Measurements from ENCODE around the gene SWSAP1. TPM values are rescaled to one million over a fixed set of nuclear protein-coding genes. Genes with fewer than 3 reads are reported as not detected.

Gene SWSAP1
- total RNA-seq, 1 donor from 2014 or later = 1.0 TPM

- Mint-ChIP-seq H3K36me3 (no peaks in the 10 kb centered on the region), H3K27me3 (ENCODE audit: insufficient read depth, low read depth) (peaks cover 44% of the 10 kb centered on the region), H3K27ac (no peak overlapping the region), H3K4me1 (peaks cover 12% of the 10 kb centered on the region), H3K9me3 (peaks cover 6% of the 10 kb centered on the region), H3K4me3 (no peak overlapping the region)
- no peak overlapping the region for H3K9ac ChIP-seq
- no peaks in the 10 kb centered on the region for H3K79me2 ChIP-seq (ENCODE audit: low read depth)
- H3K36me3 ChIP-seq = no peaks in the 10 kb centered on the region
- DNase-seq (ENCODE audit: low spot score) = no peak
- no peak overlapping the region for H3K4me3 ChIP-seq
- H3K4me2 ChIP-seq = no peak overlapping the region
- H3K4me1 ChIP-seq = peaks cover 8% of the 10 kb centered on the region
- H3K9me3 ChIP-seq (ENCODE audit: low read depth) = no peaks in the 10 kb centered on the region
- peaks cover 4% of the 10 kb centered on the region for H4K20me1 ChIP-seq (ENCODE audit: low read depth)
- peaks cover 28% of the 10 kb centered on the region for H3F3A ChIP-seq (ENCODE audit: low read depth)
- H2AFZ ChIP-seq (replicated peaks) = no peak overlapping the region
- H3K27me3 ChIP-seq = peaks cover 57% of the 10 kb centered on the region
- H3K27ac ChIP-seq = no peak overlapping the region
- TF ChIP-seq CTCF (IDR thresholded peaks at IDR 0.05) (no peak), EZH2phosphoT487 (IDR thresholded peaks at IDR 0.05) (no peak), EZH2 (IDR thresholded peaks at IDR 0.05) (no peak)
These were observed 49.3 kb downstream of the SWSAP1 start for GRCh38 chr19:11423791-11424181.

Small RNA genes within 50 kb of the gene (small RNA-seq; reads per million reads assigned to genes)
- not detected for gene RF00019

Other genes with a start within 250 kb of the SWSAP1 start
- 56.7 and 57.1 TPM in 2 replicates for gene SPC24, start 218.9 kb upstream of the SWSAP1 start, total RNA-seq (ENCODE audit: low replicate concordance)
- gene KANK2, start 177.1 kb upstream of the SWSAP1 start, total RNA-seq (ENCODE audit: low replicate concordance) = 17.5 and 35.4 TPM in 2 replicates
- gene ANGPTL8, start 135.0 kb upstream of the SWSAP1 start, total RNA-seq (ENCODE audit: low replicate concordance) = not detected in 2 replicates
- 10.0 and 27.5 TPM in 2 replicates for gene DOCK6, start 112.1 kb upstream of the SWSAP1 start, total RNA-seq (ENCODE audit: low replicate concordance)
- gene TSPAN16, start 78.5 kb upstream of the SWSAP1 start, total RNA-seq (ENCODE audit: low replicate concordance) = not detected in 2 replicates
- gene RAB3D, start 35.0 kb upstream of the SWSAP1 start, total RNA-seq (ENCODE audit: low replicate concordance) = 5.5 and 8.5 TPM in 2 replicates
- 57.0 and 77.1 TPM in 2 replicates for gene TMEM205, start 28.4 kb upstream of the SWSAP1 start, total RNA-seq (ENCODE audit: low replicate concordance)
- gene CCDC159, start 28.1 kb upstream of the SWSAP1 start, total RNA-seq (ENCODE audit: low replicate concordance) = 1.8 and 4.4 TPM in 2 replicates
- 0.80 and 3.1 TPM in 2 replicates for gene PLPPR2, start 19.2 kb upstream of the SWSAP1 start, total RNA-seq (ENCODE audit: low replicate concordance)
- 6.5 and 7.3 TPM in 2 replicates for gene EPOR, start 9.6 kb downstream of the SWSAP1 start, total RNA-seq (ENCODE audit: low replicate concordance)
- gene RGL3, start 44.6 kb downstream of the SWSAP1 start, total RNA-seq (ENCODE audit: low replicate concordance) = 0.49 and 4.7 TPM in 2 replicates
- 0.47 and 1.5 TPM in 2 replicates for gene ODAD3, start 60.5 kb downstream of the SWSAP1 start, total RNA-seq (ENCODE audit: low replicate concordance)
- 53.6 and 130 TPM in 2 replicates for gene PRKCSH, start 61.0 kb downstream of the SWSAP1 start, total RNA-seq (ENCODE audit: low replicate concordance)
- 0.15 TPM in 1 of 2 replicates, not detected in the other for gene ELAVL3, start 106.4 kb downstream of the SWSAP1 start, total RNA-seq (ENCODE audit: low replicate concordance)
- 3.4 and 15.8 TPM in 2 replicates for gene ZNF653, start 131.2 kb downstream of the SWSAP1 start, total RNA-seq (ENCODE audit: low replicate concordance)
- 9.4 and 29.0 TPM in 2 replicates for gene ECSIT, start 154.5 kb downstream of the SWSAP1 start, total RNA-seq (ENCODE audit: low replicate concordance)
- 7.0 and 7.2 TPM in 2 replicates for gene CNN1, start 164.2 kb downstream of the SWSAP1 start, total RNA-seq (ENCODE audit: low replicate concordance)
- gene ELOF1, start 184.6 kb downstream of the SWSAP1 start, total RNA-seq (ENCODE audit: low replicate concordance) = 26.9 and 40.0 TPM in 2 replicates
- 0.11 and 0.90 TPM in 2 replicates for gene ACP5, start 203.0 kb downstream of the SWSAP1 start, total RNA-seq (ENCODE audit: low replicate concordance)
- 37.7 and 38.5 TPM in 2 replicates for gene ZNF627, start 222.8 kb downstream of the SWSAP1 start, total RNA-seq (ENCODE audit: low replicate concordance)